GM21576 (cell line): ENCODE data around the gene PADI6.
"Not testable (repeated sequence)": the region's sequence is repeated elsewhere in the genome, so short reads cannot be mapped to it uniquely, and the experiment has no call there.

Source experiments
- ATAC-seq: cut with Tn5 transposase; IDR thresholded peaks from one replicate; pipeline ENCODE4 v1.9.1; 2021; ENCODE audit warnings: mild to moderate bottlenecking, moderate library complexity; ENCODE audit not compliant: unreplicated experiment

The PADI6 gene

GRCh38 chr1:17371896-17372295 lies at the start of gene PADI6:
Gene PADI6 (plus strand): TSS chr1:17372196. CDS start chr1:17372246, 50 bp downstream.
- ATAC-seq: no peak

- no peak for ATAC-seq
These were observed 43.1 kb upstream of the PADI6 start for GRCh38 chr1:17328855-17329254.

GRCh38 chr1:17329610-17330009 lies 42.4 kb upstream of the PADI6 start:
- ATAC-seq: no peak

GRCh38 chr1:17330856-17331255 lies 41.1 kb upstream of the PADI6 start:
- no peak for ATAC-seq

GRCh38 chr1:17333081-17333480 lies 38.9 kb upstream of the PADI6 start:
- no peak for ATAC-seq

- ATAC-seq: no peak
These were observed 35.9 kb upstream of the PADI6 start for GRCh38 chr1:17335821-17336710.

- no peak for ATAC-seq
These were observed 33.1 kb upstream of the PADI6 start for GRCh38 chr1:17338706-17339493.

GRCh38 chr1:17339521-17339920 lies 32.5 kb upstream of the PADI6 start:
- ATAC-seq: no peak

- no peak for ATAC-seq
These were observed 31.6 kb upstream of the PADI6 start for GRCh38 chr1:17340358-17340757.

GRCh38 chr1:17342014-17342441 lies 30.0 kb upstream of the PADI6 start:
- no peak for ATAC-seq

- not testable (repeated sequence) for ATAC-seq
These were observed 26.5 kb upstream of the PADI6 start for GRCh38 chr1:17345506-17345905.

- no peak for ATAC-seq
These were observed 25.8 kb upstream of the PADI6 start for GRCh38 chr1:17346046-17346789.

GRCh38 chr1:17347769-17348592 lies 24.0 kb upstream of the PADI6 start:
- no peak for ATAC-seq

GRCh38 chr1:17348593-17349234 lies 23.3 kb upstream of the PADI6 start:
- ATAC-seq: peak; percentile 53

- ATAC-seq: no peak
These were observed 21.9 kb upstream of the PADI6 start for GRCh38 chr1:17350083-17350482.

GRCh38 chr1:17350928-17351446 lies 21.0 kb upstream of the PADI6 start:
- ATAC-seq: no peak

- no peak for ATAC-seq
These were observed 20.2 kb upstream of the PADI6 start for GRCh38 chr1:17351598-17352324.

GRCh38 chr1:17352419-17352909 lies 19.5 kb upstream of the PADI6 start:
- ATAC-seq: no peak

GRCh38 chr1:17355898-17356297 lies 16.1 kb upstream of the PADI6 start:
- no peak for ATAC-seq
